Measurements from ENCODE around the gene MAN1A2. TPM values are rescaled to one million over a fixed set of nuclear protein-coding genes. Genes with fewer than 3 reads are reported as not detected.

MAN1A2 gene
- total and polyA plus RNA-seq, 5 donors from 2014 or later: 27.2 to 113 (median 43.8) TPM

DNA sequence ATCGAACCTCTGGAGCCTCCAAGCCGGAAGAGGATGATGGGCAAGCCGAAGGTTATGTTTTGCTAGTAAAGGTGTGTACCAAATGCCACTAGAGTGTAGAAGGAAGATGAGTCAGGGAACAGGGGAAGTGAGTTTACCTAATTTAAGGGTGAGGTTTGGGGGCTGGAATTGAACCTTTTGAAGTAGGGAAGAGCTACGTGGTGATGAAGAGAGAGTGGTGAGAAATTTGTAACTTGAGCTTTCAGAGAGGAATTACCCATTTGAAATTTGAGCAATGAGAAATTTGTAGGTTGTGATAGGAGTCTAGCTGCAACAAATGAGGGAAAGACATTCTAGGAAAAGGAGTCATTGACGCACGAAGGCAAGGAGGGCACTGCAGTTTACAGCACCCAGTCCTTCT is 168.6 kb downstream of the MAN1A2 start:
- H3K27ac Mint-ChIP-seq: no peak overlapping the region
- DNase-seq (no peak), ATAC-seq (ENCODE audit: low read depth in 2 of 2) (no peak)
- H3K4me1 ChIP-seq (ENCODE audit: control insufficient read depth, insufficient read depth, low read length, poor library complexity, severe bottlenecking): peaks cover 22% of the 10 kb centered on the region
- no peaks in the 10 kb centered on the region for H3K9me3 ChIP-seq (ENCODE audit: control insufficient read depth in 2 of 2, low read length in 2 of 2)
- H3K36me3 Mint-ChIP-seq: no peaks in the 10 kb centered on the region
- no peaks in the 10 kb centered on the region for H3K27me3 ChIP-seq (ENCODE audit: control insufficient read depth, insufficient read depth, low read length)
- no peak overlapping the region for H3K27ac ChIP-seq (ENCODE audit: insufficient read depth, low read length, poor library complexity, severe bottlenecking)
- no peaks in the 10 kb centered on the region for H3K9me3 Mint-ChIP-seq
- H3K4me1 Mint-ChIP-seq: peaks cover 0 to 5% (median under 1%) of the 10 kb centered on the region in 4 donors
- no peaks in the 10 kb centered on the region for H3K36me3 ChIP-seq (ENCODE audit: control insufficient read depth, insufficient read depth, low read length)
- H3K4me3 Mint-ChIP-seq: no peak overlapping the region
- no peaks in the 10 kb centered on the region for H3K27me3 Mint-ChIP-seq
- H3K4me3 ChIP-seq (ENCODE audit: low read depth, low read length): no peak overlapping the region

DNA sequence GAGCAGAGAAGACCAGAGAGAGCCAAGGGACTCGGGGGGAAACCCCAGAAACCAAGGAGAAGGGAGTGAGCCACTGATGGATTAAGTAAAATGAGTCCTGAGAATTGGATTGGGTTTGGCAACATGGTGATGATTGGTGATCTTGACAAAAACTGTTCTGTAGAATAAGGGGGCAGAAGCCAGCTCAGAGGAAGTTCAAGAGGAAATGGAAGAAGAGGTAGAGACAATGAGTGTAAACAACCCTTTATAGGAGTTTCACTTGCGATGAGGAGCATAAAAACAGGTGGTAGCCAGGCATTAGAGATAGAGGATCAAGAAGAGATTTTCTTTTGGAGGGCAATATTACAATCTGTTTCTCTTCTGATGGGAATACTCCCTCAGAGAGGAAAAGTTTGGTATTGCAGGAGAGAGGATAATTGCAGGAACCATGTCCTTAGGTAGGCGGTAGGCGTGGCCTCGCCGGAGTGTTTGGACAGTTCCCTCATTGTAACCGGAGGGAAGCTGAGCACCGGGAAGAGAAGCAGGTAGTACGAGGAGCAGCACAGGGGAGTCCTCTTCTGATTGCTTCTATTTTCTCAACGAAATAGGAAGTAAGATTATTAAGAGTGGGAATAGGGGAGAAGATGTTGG is 170.2 kb downstream of the MAN1A2 start:
- DNase-seq (peak in 1 of 3 donors; percentile 57), ATAC-seq (ENCODE audit: low read depth in 2 of 2) (no peak)
- Histone ChIP-seq H3K36me3 (ENCODE audit: control insufficient read depth, insufficient read depth, low read length) (no peaks in the 10 kb centered on the region), H3K27ac (ENCODE audit: insufficient read depth, low read length, poor library complexity, severe bottlenecking) (no peak overlapping the region), H3K4me1 (ENCODE audit: control insufficient read depth, insufficient read depth, low read length, poor library complexity, severe bottlenecking) (peaks cover 22% of the 10 kb centered on the region), H3K4me3 (ENCODE audit: low read depth, low read length) (peak overlapping the region; percentile 46), H3K9me3 (ENCODE audit: control insufficient read depth in 2 of 2, low read length in 2 of 2) (no peaks in the 10 kb centered on the region), H3K27me3 (ENCODE audit: control insufficient read depth, insufficient read depth, low read length) (no peaks in the 10 kb centered on the region)
- H3K27me3 Mint-ChIP-seq: no peaks in the 10 kb centered on the region
- H3K4me3 Mint-ChIP-seq: no peak overlapping the region
- no peak overlapping the region for H3K27ac Mint-ChIP-seq
- no peaks in the 10 kb centered on the region for H3K36me3 Mint-ChIP-seq
- no peaks in the 10 kb centered on the region for H3K9me3 Mint-ChIP-seq
- H3K4me1 Mint-ChIP-seq: peaks cover 0 to 5% (median under 1%) of the 10 kb centered on the region in 4 donors

DNA sequence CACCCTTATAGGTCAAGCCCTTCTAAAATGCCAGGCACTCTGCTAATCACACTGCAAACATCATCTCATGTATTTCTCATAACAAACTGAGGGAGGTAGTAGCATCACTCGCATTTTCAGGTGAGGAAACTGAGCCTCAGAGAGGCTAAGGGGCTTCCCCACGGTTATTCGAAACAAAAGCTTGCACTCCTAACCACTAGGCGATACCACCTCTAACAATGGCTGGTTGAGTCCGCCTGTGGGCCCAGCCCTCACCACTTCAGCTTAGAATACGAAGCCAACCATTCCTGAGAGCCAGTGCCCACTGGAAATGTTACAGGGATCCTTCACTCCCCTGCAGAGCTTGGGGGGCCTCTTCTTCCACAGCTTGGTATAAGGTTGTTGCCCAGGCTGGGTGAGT is 173.3 kb downstream of the MAN1A2 start:
- H3K9me3 Mint-ChIP-seq: no peaks in the 10 kb centered on the region
- Histone ChIP-seq H3K9me3 (ENCODE audit: control insufficient read depth in 2 of 2, low read length in 2 of 2) (no peaks in the 10 kb centered on the region), H3K27me3 (ENCODE audit: control insufficient read depth, insufficient read depth, low read length) (no peaks in the 10 kb centered on the region), H3K4me1 (ENCODE audit: control insufficient read depth, insufficient read depth, low read length, poor library complexity, severe bottlenecking) (peaks cover 14% of the 10 kb centered on the region), H3K4me3 (ENCODE audit: low read depth, low read length) (no peak overlapping the region), H3K27ac (ENCODE audit: insufficient read depth, low read length, poor library complexity, severe bottlenecking) (no peak overlapping the region), H3K36me3 (ENCODE audit: control insufficient read depth, insufficient read depth, low read length) (no peaks in the 10 kb centered on the region)
- H3K27me3 Mint-ChIP-seq: no peaks in the 10 kb centered on the region
- H3K27ac Mint-ChIP-seq: peak overlapping the region in 1 of 3 donors; percentile 51
- no peak overlapping the region for H3K4me3 Mint-ChIP-seq
- H3K36me3 Mint-ChIP-seq: no peaks in the 10 kb centered on the region
- peak in 1 of 3 donors; percentile 24 for DNase-seq
- no peak for ATAC-seq (ENCODE audit: low read depth in 2 of 2)
- no peaks in the 10 kb centered on the region for H3K4me1 Mint-ChIP-seq

DNA sequence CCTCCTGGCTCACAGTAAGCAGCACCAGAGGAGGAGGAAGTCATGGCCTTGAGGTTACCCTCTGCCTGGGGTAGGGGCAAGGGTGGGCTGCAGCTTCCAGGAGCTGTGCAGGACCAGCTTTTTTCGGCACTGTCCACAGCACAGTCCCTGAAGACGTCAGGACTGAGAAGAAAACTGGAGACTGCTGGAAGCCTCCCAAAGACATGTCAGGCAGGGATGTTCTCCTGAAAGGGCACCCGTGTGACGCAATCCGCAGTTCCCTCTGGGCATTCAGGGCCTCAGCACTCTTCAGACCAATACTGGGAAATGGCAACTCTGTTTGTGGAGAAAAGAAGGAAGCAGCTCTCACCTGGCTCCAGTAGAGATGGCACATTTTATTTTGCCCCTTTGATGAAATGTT is 173.8 kb downstream of the MAN1A2 start:
- no peak overlapping the region for H3K27ac Mint-ChIP-seq
- DNase-seq: no peak
- Histone ChIP-seq H3K27me3 (ENCODE audit: control insufficient read depth, insufficient read depth, low read length) (no peaks in the 10 kb centered on the region), H3K36me3 (ENCODE audit: control insufficient read depth, insufficient read depth, low read length) (no peaks in the 10 kb centered on the region), H3K4me1 (ENCODE audit: control insufficient read depth, insufficient read depth, low read length, poor library complexity, severe bottlenecking) (peaks cover 14% of the 10 kb centered on the region), H3K27ac (ENCODE audit: insufficient read depth, low read length, poor library complexity, severe bottlenecking) (no peak overlapping the region), H3K4me3 (ENCODE audit: low read depth, low read length) (no peak overlapping the region), H3K9me3 (ENCODE audit: control insufficient read depth in 2 of 2, low read length in 2 of 2) (no peaks in the 10 kb centered on the region)
- H3K9me3 Mint-ChIP-seq: no peaks in the 10 kb centered on the region
- H3K4me3 Mint-ChIP-seq: no peak overlapping the region
- H3K4me1 Mint-ChIP-seq: no peaks in the 10 kb centered on the region
- no peaks in the 10 kb centered on the region for H3K27me3 Mint-ChIP-seq
- peak in 1 of 2 donors; percentile 28 for ATAC-seq (ENCODE audit: low read depth in 2 of 2)
- no peaks in the 10 kb centered on the region for H3K36me3 Mint-ChIP-seq

DNA sequence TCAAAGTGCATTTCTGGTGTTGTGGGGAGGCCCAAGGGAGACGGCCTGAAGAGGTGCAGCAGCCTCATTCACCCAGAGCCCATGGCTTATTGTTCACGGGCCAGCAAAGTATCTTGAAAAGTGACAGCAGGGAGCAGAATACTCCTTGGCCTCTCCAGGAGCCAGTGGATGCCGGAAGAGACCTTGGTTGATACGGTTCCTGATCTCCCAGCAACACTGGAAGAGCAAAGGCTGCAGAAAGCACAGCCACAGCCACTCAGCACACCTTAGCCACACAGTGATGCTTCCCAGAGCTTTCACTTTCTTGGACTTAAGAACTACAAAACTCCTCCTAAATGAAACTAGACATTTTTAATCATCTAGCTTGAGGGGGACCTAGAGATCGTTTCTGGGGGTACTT is 174.3 kb downstream of the MAN1A2 start:
- H3K27ac Mint-ChIP-seq: no peak overlapping the region
- Histone ChIP-seq H3K27me3 (ENCODE audit: control insufficient read depth, insufficient read depth, low read length) (no peaks in the 10 kb centered on the region), H3K27ac (ENCODE audit: insufficient read depth, low read length, poor library complexity, severe bottlenecking) (no peak overlapping the region), H3K9me3 (ENCODE audit: control insufficient read depth in 2 of 2, low read length in 2 of 2) (no peaks in the 10 kb centered on the region), H3K36me3 (ENCODE audit: control insufficient read depth, insufficient read depth, low read length) (no peaks in the 10 kb centered on the region), H3K4me1 (ENCODE audit: control insufficient read depth, insufficient read depth, low read length, poor library complexity, severe bottlenecking) (peaks cover 13% of the 10 kb centered on the region), H3K4me3 (ENCODE audit: low read depth, low read length) (no peak overlapping the region)
- no peaks in the 10 kb centered on the region for H3K36me3 Mint-ChIP-seq
- H3K4me1 Mint-ChIP-seq: no peaks in the 10 kb centered on the region
- no peak overlapping the region for H3K4me3 Mint-ChIP-seq
- H3K27me3 Mint-ChIP-seq: no peaks in the 10 kb centered on the region
- ATAC-seq (ENCODE audit: low read depth in 2 of 2): no peak
- no peak for DNase-seq
- no peaks in the 10 kb centered on the region for H3K9me3 Mint-ChIP-seq

DNA sequence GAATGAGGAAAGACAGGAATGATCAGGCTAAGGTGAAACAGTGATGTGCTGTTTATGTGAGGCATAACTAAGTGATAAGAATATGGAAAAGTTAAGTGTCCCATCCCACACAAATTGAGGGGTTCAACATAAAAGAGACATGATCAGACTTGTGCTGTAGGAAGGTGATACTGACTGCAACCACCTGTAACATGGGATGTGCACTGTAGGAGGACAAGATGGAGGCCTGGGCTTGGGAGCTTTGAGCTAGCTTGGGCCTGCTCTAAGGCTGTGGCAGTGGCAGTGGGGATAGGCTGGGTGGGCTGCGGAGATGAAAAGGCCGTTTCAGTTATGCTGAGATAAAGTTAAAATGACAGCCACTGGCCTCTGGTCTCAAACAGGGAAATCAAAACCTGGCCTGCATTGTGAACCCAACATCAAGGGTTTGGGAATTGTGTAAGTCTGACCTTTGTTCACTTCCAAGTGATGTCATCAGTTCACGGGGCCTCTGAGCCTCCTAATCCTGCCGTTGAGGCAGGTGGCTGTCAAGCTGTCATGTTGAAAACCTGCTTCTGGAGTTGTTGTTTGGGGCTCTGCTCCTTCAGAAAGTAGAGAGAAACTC is 177.4 kb downstream of the MAN1A2 start:
- H3K27ac ChIP-seq (ENCODE audit: insufficient read depth, low read length, poor library complexity, severe bottlenecking): no peak overlapping the region
- H3K27me3 ChIP-seq (ENCODE audit: control insufficient read depth, insufficient read depth, low read length): no peaks in the 10 kb centered on the region
- H3K36me3 ChIP-seq (ENCODE audit: control insufficient read depth, insufficient read depth, low read length): no peaks in the 10 kb centered on the region
- no peak for DNase-seq
- Mint-ChIP-seq H3K36me3 (no peaks in the 10 kb centered on the region), H3K27me3 (no peaks in the 10 kb centered on the region), H3K9me3 (no peaks in the 10 kb centered on the region), H3K4me1 (no peaks in the 10 kb centered on the region), H3K4me3 (no peak overlapping the region), H3K27ac (no peak overlapping the region)
- H3K4me1 ChIP-seq (ENCODE audit: control insufficient read depth, insufficient read depth, low read length, poor library complexity, severe bottlenecking): no peaks in the 10 kb centered on the region
- H3K4me3 ChIP-seq (ENCODE audit: low read depth, low read length): no peak overlapping the region
- ATAC-seq (ENCODE audit: low read depth in 2 of 2): no peak
- no peaks in the 10 kb centered on the region for H3K9me3 ChIP-seq (ENCODE audit: control insufficient read depth in 2 of 2, low read length in 2 of 2)

DNA sequence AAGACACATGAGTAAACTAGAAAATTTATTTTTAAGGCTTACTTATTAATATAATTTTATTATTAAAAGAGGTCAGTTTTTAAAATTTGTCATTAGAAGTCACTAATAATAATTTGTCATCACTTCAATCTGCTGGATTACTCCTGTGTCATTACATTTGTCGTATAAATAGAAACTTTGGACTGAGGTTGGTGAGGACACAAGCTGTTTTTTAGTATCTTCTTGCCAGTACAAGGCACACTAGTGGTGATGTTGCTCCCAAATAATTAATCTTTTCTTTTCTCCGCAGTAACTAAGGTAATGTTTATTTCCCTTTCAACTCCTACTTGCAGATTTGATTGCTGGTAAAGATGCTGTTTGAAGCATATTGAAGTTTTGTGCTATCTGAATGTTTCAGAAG is 179.2 kb downstream of the MAN1A2 start:
- Histone ChIP-seq H3K4me1 (ENCODE audit: control insufficient read depth, insufficient read depth, low read length, poor library complexity, severe bottlenecking) (no peaks in the 10 kb centered on the region), H3K9me3 (ENCODE audit: control insufficient read depth in 2 of 2, low read length in 2 of 2) (no peaks in the 10 kb centered on the region), H3K4me3 (ENCODE audit: low read depth, low read length) (no peak overlapping the region), H3K36me3 (ENCODE audit: control insufficient read depth, insufficient read depth, low read length) (no peaks in the 10 kb centered on the region), H3K27ac (ENCODE audit: insufficient read depth, low read length, poor library complexity, severe bottlenecking) (no peak overlapping the region), H3K27me3 (ENCODE audit: control insufficient read depth, insufficient read depth, low read length) (no peaks in the 10 kb centered on the region)
- no peaks in the 10 kb centered on the region for H3K36me3 Mint-ChIP-seq
- DNase-seq: no peak
- no peak overlapping the region for H3K4me3 Mint-ChIP-seq
- no peak overlapping the region for H3K27ac Mint-ChIP-seq
- H3K9me3 Mint-ChIP-seq: no peaks in the 10 kb centered on the region
- no peak for ATAC-seq (ENCODE audit: low read depth in 2 of 2)
- H3K4me1 Mint-ChIP-seq: no peaks in the 10 kb centered on the region
- H3K27me3 Mint-ChIP-seq: peaks cover 4% of the 10 kb centered on the region

DNA sequence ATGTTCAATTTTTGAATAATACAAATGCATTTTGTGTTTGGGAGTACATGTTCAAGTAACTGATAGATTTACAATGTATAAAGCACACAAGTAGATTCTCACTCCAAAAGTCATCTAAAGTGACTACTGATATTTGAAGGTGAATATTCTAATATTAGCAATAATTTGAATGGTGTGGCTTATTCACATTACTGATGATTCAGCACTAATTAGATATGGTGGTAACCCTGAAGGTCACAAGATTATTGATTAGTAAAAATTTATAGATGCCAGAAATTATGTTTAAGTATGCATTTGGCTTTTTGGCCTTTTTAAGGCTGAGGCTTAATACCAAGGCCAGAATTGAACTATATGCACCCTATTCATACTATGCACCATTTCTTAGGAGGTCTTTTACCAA is 186.2 kb downstream of the MAN1A2 start:
- no peaks in the 10 kb centered on the region for H3K36me3 ChIP-seq (ENCODE audit: control insufficient read depth, insufficient read depth, low read length)
- Mint-ChIP-seq H3K27me3 (peaks cover 8% of the 10 kb centered on the region), H3K36me3 (no peaks in the 10 kb centered on the region), H3K9me3 (peaks cover 0 to 3% (median 0%) of the 10 kb centered on the region in 7 donors), H3K4me3 (no peak overlapping the region), H3K27ac (no peak overlapping the region), H3K4me1 (peaks cover 0 to 2% (median 0%) of the 10 kb centered on the region in 4 donors)
- no peaks in the 10 kb centered on the region for H3K27me3 ChIP-seq (ENCODE audit: control insufficient read depth, insufficient read depth, low read length)
- DNase-seq (no peak), ATAC-seq (ENCODE audit: low read depth in 2 of 2) (no peak)
- H3K4me3 ChIP-seq (ENCODE audit: low read depth, low read length): no peak overlapping the region
- no peaks in the 10 kb centered on the region for H3K9me3 ChIP-seq (ENCODE audit: control insufficient read depth in 2 of 2, low read length in 2 of 2)
- H3K4me1 ChIP-seq (ENCODE audit: control insufficient read depth, insufficient read depth, low read length, poor library complexity, severe bottlenecking): no peaks in the 10 kb centered on the region
- no peak overlapping the region for H3K27ac ChIP-seq (ENCODE audit: insufficient read depth, low read length, poor library complexity, severe bottlenecking)

Measured in CD4-positive, CD25-positive, alpha-beta regulatory T cell (primary cell).